Sigmoid colon (tissue), 4 donors: ENCODE results near the gene TRMT2A.

ENCODE experiments used
- EP300 ChIP-seq, 4 donors: sonication (generic); formaldehyde crosslinking; IDR thresholded peaks; one replicate each; pipeline ENCODE4 v1.6.1; 2017; ENCODE audit warnings: antibody characterized with exemption in 4 of 4
- POLR2A ChIP-seq, 2 donors: fragments of 450-650 bp; IDR thresholded peaks; one replicate each; pipeline ENCODE4 v1.6.1; 2016; ENCODE audit warnings: antibody characterized with exemption in 2 of 2, mild to moderate bottlenecking in 2 of 2, moderate library complexity in 2 of 2
- POLR2AphosphoS5 ChIP-seq, 4 donors: sonication (generic); formaldehyde crosslinking; IDR thresholded peaks; one replicate each; pipeline ENCODE4 v1.6.1; 2017; ENCODE audit warnings: antibody characterized with exemption in 4 of 4
- TF ChIP-seq, protein P1 (sequence below), 4 experiments: fragments of 450-650 bp in 3 of 4; fragments of 200-600 bp in 1 of 4; IDR thresholded peaks; one replicate each; pipeline ENCODE4 v1.5.1; 2016 to 2019; ENCODE audit warnings: antibody characterized with exemption in 4 of 4, mild to moderate bottlenecking in 3 of 4, moderate library complexity in 2 of 4

DNA sequence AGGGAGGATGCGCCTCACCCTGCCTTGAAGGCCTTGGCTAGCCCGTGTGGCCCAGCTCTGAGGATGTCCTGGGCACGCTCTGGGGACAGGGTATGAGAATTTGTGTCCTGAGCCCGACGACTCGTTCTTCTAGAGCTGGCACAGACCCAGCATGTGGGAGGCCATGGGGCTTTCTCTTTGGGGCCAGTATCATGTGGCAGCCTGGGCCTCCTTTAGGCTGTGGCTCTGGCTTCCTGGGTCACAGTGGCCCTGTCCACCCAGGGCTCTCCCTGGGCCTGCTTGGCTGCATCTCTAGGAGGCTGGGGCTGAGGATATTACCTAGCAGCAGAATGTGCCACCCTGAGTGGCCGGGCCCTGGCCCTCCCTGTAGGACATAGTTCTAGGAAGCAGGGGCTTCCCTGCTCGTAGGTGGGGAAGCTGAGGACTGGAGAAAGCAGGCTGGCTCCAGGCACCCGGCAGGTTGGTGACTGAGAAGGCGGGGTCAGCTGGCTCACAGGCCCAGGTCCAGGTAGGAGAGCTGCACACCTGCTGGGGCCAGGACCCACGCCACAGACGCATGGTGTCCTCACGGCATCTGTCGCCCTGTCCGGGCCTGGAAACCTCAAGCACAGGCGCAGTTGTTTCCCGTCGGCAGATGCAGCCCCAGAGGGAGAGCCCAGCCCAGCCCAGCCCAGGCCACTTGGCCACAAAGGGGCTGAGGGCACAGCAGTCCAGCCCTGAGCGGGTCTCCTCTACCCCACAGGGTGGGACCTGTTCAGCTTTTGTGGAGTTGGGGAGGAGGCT, 27.0 kb upstream of the TRMT2A start:
- TF ChIP-seq EP300 (IDR thresholded peaks at IDR 0.05): no peak
- TF ChIP-seq, protein P1, sequence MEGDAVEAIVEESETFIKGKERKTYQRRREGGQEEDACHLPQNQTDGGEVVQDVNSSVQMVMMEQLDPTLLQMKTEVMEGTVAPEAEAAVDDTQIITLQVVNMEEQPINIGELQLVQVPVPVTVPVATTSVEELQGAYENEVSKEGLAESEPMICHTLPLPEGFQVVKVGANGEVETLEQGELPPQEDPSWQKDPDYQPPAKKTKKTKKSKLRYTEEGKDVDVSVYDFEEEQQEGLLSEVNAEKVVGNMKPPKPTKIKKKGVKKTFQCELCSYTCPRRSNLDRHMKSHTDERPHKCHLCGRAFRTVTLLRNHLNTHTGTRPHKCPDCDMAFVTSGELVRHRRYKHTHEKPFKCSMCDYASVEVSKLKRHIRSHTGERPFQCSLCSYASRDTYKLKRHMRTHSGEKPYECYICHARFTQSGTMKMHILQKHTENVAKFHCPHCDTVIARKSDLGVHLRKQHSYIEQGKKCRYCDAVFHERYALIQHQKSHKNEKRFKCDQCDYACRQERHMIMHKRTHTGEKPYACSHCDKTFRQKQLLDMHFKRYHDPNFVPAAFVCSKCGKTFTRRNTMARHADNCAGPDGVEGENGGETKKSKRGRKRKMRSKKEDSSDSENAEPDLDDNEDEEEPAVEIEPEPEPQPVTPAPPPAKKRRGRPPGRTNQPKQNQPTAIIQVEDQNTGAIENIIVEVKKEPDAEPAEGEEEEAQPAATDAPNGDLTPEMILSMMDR (IDR thresholded peaks at IDR 0.05): no peak
- TF ChIP-seq POLR2AphosphoS5 (IDR thresholded peaks at IDR 0.05): no peak
- TF ChIP-seq POLR2A (IDR thresholded peaks at IDR 0.05): no peak
